K562 (cell line): Measurements from ENCODE around the gene SLC26A1. TPM values are rescaled to one million over a fixed set of nuclear protein-coding genes. Genes with fewer than 3 reads are reported as not detected.

Source experiments
- ATAC-seq: fragments of 200-7000 bp; cut with Tn5 transposase; 3 replicates; pipeline ENCODE4 v1.9.1; 2020; ENCODE audit warnings: moderate library complexity
- BruUV-seq: library from RNA; stranded (reverse); fragments of 400-500 nt; replicated peaks from 2 replicates; lab custom pipeline; 2021; lab: Mats Ljungman, UMichigan
- CTCF ChIA-PET: fragments of 300-600 bp; formaldehyde crosslinking; extraction: SDS; loops from one replicate; lab custom pipeline; 2021; ENCODE audit warnings: low intra/inter-chr PET ratio; lab: Yijun Ruan, JAX
- POLR2A ChIA-PET: fragments of 300-600, 350-650 bp; sonication (Branson Sonifier 250); formaldehyde crosslinking; extraction: SDS; loops from one replicate; lab custom pipeline; 2021; ENCODE audit warnings: antibody characterized with exemption, inconsistent platforms; lab: Yijun Ruan, JAX
- DNase-seq, 4 experiments: peaks; one replicate each; pipeline versions ENCODE4 v3.0.0 to v3.0.0-alpha.2; 2011 to 2018; ENCODE audit warnings: low spot score in 3 of 4, mixed read lengths in 3 of 4; ENCODE audit errors: extremely low read depth in 1 of 4
- FAIRE-seq: peaks from 2 replicates; lab custom pipeline; 2011; peaks lifted over from hg19 to GRCh38; lab: Jason Lieb, UNC
- H2AFZ ChIP-seq: 2 replicates; pipeline ENCODE4 v1.6.0; 2011; ENCODE audit warnings: low read depth, low read length, control low read depth, inconsistent platforms
- H3K27ac ChIP-seq: fragments of 200-600 bp; 3 replicates; pipeline ENCODE4 v1.8.0; 2011; ENCODE audit warnings: low read depth, mild to moderate bottlenecking, control low read depth, inconsistent platforms, low read length, moderate library complexity, mixed read lengths; ENCODE audit errors: extremely low read depth
- H3K27me3 ChIP-seq, 2 experiments: fragments of 300-600 bp in 1 of 2; 2 replicates in 1 of 2; 3 replicates in 1 of 2; pipeline versions ENCODE4 v1.6.0 to v1.8.0; 2011; ENCODE audit warnings: inconsistent platforms in 2 of 2, low read length in 2 of 2, mild to moderate bottlenecking in 1 of 2, mixed read lengths in 1 of 2, moderate library complexity in 1 of 2; ENCODE audit not compliant: control insufficient read depth in 2 of 2, insufficient read depth in 2 of 2
- H3K36me3 ChIP-seq: fragments of 300-600 bp; 3 replicates; pipeline ENCODE4 v1.8.0; 2011; ENCODE audit warnings: mild to moderate bottlenecking, low read length, inconsistent platforms; ENCODE audit not compliant: control insufficient read depth, insufficient read depth
- H3K4me1 ChIP-seq, 2 experiments: fragments of 200-600 bp in 1 of 2; replicated peaks in 1 of 2; 2 replicates in 1 of 2; 3 replicates in 1 of 2; pipeline versions ENCODE4 v1.5.1 to v1.8.0; 2011; ENCODE audit warnings: inconsistent platforms in 2 of 2, low read length in 2 of 2, mild to moderate bottlenecking in 1 of 2, mixed read lengths in 1 of 2, moderate library complexity in 1 of 2; ENCODE audit not compliant: control insufficient read depth in 2 of 2, insufficient read depth in 2 of 2
- H3K4me2 ChIP-seq: 2 replicates; pipeline ENCODE4 v1.6.1; 2011; ENCODE audit warnings: low read length, control low read depth, inconsistent platforms, mixed read lengths; ENCODE audit not compliant: insufficient read depth
- H3K4me3 ChIP-seq: fragments of 200-600 bp; sonication (generic), shearing (Covaris generic); 2 replicates; pipeline ENCODE4 v1.5.1; 2016; ENCODE audit warnings: control low read depth, inconsistent platforms
- H3K79me2 ChIP-seq: fragments of 200-600 bp; 3 replicates; pipeline ENCODE4 v1.8.0; 2011; ENCODE audit warnings: low read length, inconsistent platforms; ENCODE audit not compliant: control insufficient read depth, insufficient read depth
- H3K9ac ChIP-seq, 2 experiments: 2 replicates each; pipeline versions ENCODE4 v1.6.0 to v1.6.1; 2011; ENCODE audit warnings: low read depth in 2 of 2, low read length in 2 of 2, control low read depth in 1 of 2, inconsistent platforms in 1 of 2, mild to moderate bottlenecking in 1 of 2, mixed read lengths in 1 of 2; ENCODE audit not compliant: insufficient read depth in 1 of 2
- H3K9me1 ChIP-seq: one replicate; pipeline ENCODE4 v1.6.0; 2011; ENCODE audit warnings: inconsistent platforms, mild to moderate bottlenecking, low read length, moderate library complexity; ENCODE audit not compliant: control insufficient read depth, insufficient read depth
- H3K9me3 ChIP-seq: replicated peaks from 2 replicates; pipeline ENCODE4 v1.5.1; 2011; ENCODE audit warnings: low read depth, low read length, inconsistent platforms; ENCODE audit not compliant: control insufficient read depth, insufficient read depth
- H4K20me1 ChIP-seq: replicated peaks from 2 replicates; pipeline ENCODE4 v1.6.1; 2011; ENCODE audit warnings: low read length, inconsistent platforms, mixed read lengths; ENCODE audit not compliant: control insufficient read depth, insufficient read depth
- EHMT2 ChIP-seq: fragments of 450-650 bp; IDR thresholded peaks from 2 replicates; pipeline ENCODE4 v1.6.1; 2018; ENCODE audit warnings: antibody characterized with exemption
- ETV1 ChIP-seq: fragments of 450-650 bp; conservative IDR thresholded peaks from 2 replicates; pipeline ENCODE4 v1.6.1; 2016; ENCODE audit warnings: missing genetic modification characterization, control low read depth, low read depth, missing compliant biosample characterization
- FOXP4 ChIP-seq: sonication (generic); formaldehyde crosslinking; IDR thresholded peaks from 2 replicates; pipeline ENCODE4 v1.8.0; 2022; ENCODE audit warnings: mild to moderate bottlenecking, missing genetic modification reagents, borderline replicate concordance
- HNRNPL ChIP-seq: fragments of 200-400 bp; formaldehyde crosslinking; IDR thresholded peaks from 2 replicates; pipeline ENCODE4 v1.6.1; 2017; ENCODE audit warnings: low read depth, mild to moderate bottlenecking, low read length
- IRF9 ChIP-seq: fragments of 450-650 bp; IDR thresholded peaks from 2 replicates; pipeline ENCODE4 v1.6.1; 2016; ENCODE audit warnings: missing biosample characterization, missing genetic modification characterization
- MCM3 ChIP-seq: fragments of 450-650 bp; IDR thresholded peaks from 2 replicates; pipeline ENCODE4 v1.6.1; 2016
- POLR2G ChIP-seq: fragments of 200-400 bp; formaldehyde crosslinking; IDR thresholded peaks from 2 replicates; pipeline ENCODE4 v1.6.1; 2017; ENCODE audit warnings: low read depth, mild to moderate bottlenecking, antibody characterized with exemption, low read length, moderate library complexity
- RBFOX2 ChIP-seq: fragments of 200-400 bp; formaldehyde crosslinking; IDR thresholded peaks from 2 replicates; pipeline ENCODE4 v1.6.1; 2017; ENCODE audit warnings: low read depth, mild to moderate bottlenecking, low read length, moderate library complexity
- RBM22 ChIP-seq: fragments of 200-400 bp; formaldehyde crosslinking; IDR thresholded peaks from 2 replicates; pipeline ENCODE4 v1.6.1; 2018; ENCODE audit warnings: low read length, low read depth; ENCODE audit not compliant: poor library complexity, severe bottlenecking
- RBM25 ChIP-seq: fragments of 200-400 bp; formaldehyde crosslinking; IDR thresholded peaks from 2 replicates; pipeline ENCODE4 v1.6.1; 2018; ENCODE audit warnings: low read length, low read depth, moderate library complexity; ENCODE audit not compliant: severe bottlenecking
- RCOR1 ChIP-seq, 2 experiments: IDR thresholded peaks; 2 replicates each; pipeline ENCODE4 v1.6.1; 2012; ENCODE audit warnings: low read depth in 2 of 2, low read length in 2 of 2, borderline replicate concordance in 1 of 2, improper control_type of control experiment in 1 of 2
- SIX5 ChIP-seq, 2 experiments: IDR thresholded peaks; 2 replicates each; pipeline ENCODE4 v1.6.1; 2011; ENCODE audit warnings: low read length in 2 of 2, borderline replicate concordance in 1 of 2, low read depth in 1 of 2, mild to moderate bottlenecking in 1 of 2, moderate library complexity in 1 of 2; ENCODE audit not compliant: insufficient read depth in 1 of 2
- SNRNP70 ChIP-seq: fragments of 200-400 bp; formaldehyde crosslinking; optimal IDR thresholded peaks from 2 replicates; pipeline ENCODE3; 2017; ENCODE audit warnings: low read depth, low read length
- TEAD1 ChIP-seq, 2 experiments: fragments of 450-650 bp in 1 of 2; sonication (generic) in 1 of 2; formaldehyde crosslinking; IDR thresholded peaks; 2 replicates each; pipeline versions ENCODE4 v1.4.0 to v1.8.0; 2020 to 2022; ENCODE audit warnings: mild to moderate bottlenecking in 2 of 2, missing genetic modification reagents in 1 of 2
- ZNF184 ChIP-seq: sonication (generic); formaldehyde crosslinking; IDR thresholded peaks from 2 replicates; pipeline ENCODE4 v1.5.0; 2020; ENCODE audit warnings: missing genetic modification reagents
- ZNF217 ChIP-seq: sonication (generic); formaldehyde crosslinking; IDR thresholded peaks from 2 replicates; pipeline ENCODE4 v1.8.0; 2022; ENCODE audit warnings: mild to moderate bottlenecking, missing genetic modification reagents
- WGBS: fragments of 100-300 bp; shearing (Covaris generic); methylation state at CpG from one replicate; pipeline ENCODE4 v1.1.6; 2016; ENCODE audit warnings: low coverage, mixed read lengths; ENCODE audit not compliant: insufficient coverage; ENCODE audit errors: missing lambda C conversion rate; 5-methylcytosine and 5-hydroxymethylcytosine counted together
- in situ Hi-C: fragments of 300-500 bp; cut with MboI; formaldehyde crosslinking; loops from 4 replicates; pipeline ENCODE4 v1.15.0; 2018; ENCODE audit warnings: inconsistent platforms, mixed read lengths
- intact Hi-C: fragments of 100-400 bp; cut with micrococcal nuclease; formaldehyde crosslinking; loops from 2 replicates; pipeline ENCODE4 v1.14.2; 2022
- polyA plus RNA-seq, 8 experiments: library from polyadenylated mRNA; depleted of rRNA in 4 of 8; stranded (reverse) in 5 of 8; unstranded in 3 of 8; fragments of >200 nt; fragmentation: Nextera tagmentation in 2 of 8; fragmentation: Illumina TruSeq in 1 of 8; extraction: Ambion mirVana in 2 of 8; extraction: Trizol in 1 of 8; gene quantifications; 2 replicates each; pipeline versions ENCODE4 v1.2.1 to v1.2.3, GENCODE V29; 2011 to 2014; ENCODE audit warnings: inconsistent platforms in 1 of 8, missing spikeins in 1 of 8
- total RNA-seq, 7 experiments: library from RNA; depleted of rRNA in 6 of 7; stranded (reverse); fragments of >200 nt in 6 of 7; fragmentation: Illumina TruSeq in 2 of 7; extraction: Trizol in 2 of 7; gene quantifications; 2 replicates each; pipeline versions ENCODE4 v1.2.1 to v1.2.3, GENCODE V29; 2011 to 2021; ENCODE audit warnings: low replicate concordance in 1 of 7
- TF ChIP-seq, protein P1 (sequence below): fragments of 250-450 bp; sonication (Bioruptor Pico); IDR thresholded peaks from 2 replicates; pipeline ENCODE4 v1.8.0; 2021; ENCODE audit warnings: moderate library complexity, mild to moderate bottlenecking, inconsistent platforms

Gene SLC26A1
- total and polyA plus RNA-seq, 9 of the 15 experiments (the other 6 are each of a cell fraction or from before 2014, with no cell fraction given) = 0.11 to 4.2 (median 0.95) TPM

GRCh38 chr4:957581-958313 is 35.5 kb downstream of the SLC26A1 start:
- no peaks in the 10 kb centered on the region for H3K27me3 ChIP-seq
- H3K9me1 ChIP-seq = no peaks in the 10 kb centered on the region
- H3K36me3 ChIP-seq = peaks cover 11% of the 10 kb centered on the region; the same call in 1 of the 3 replicates
- no peak overlapping the region for H2AFZ ChIP-seq
- no peak overlapping the region for H3K4me2 ChIP-seq
- peaks cover 0 to 37% of the 10 kb centered on the region in 2 experiments; a peak in 2 of 5 replicates for H3K4me1 ChIP-seq
- no peaks in the 10 kb centered on the region for H3K79me2 ChIP-seq
- DNase-seq (no peak), FAIRE-seq (no peak), ATAC-seq (no peak)
- H3K4me3 ChIP-seq = no peak overlapping the region
- in situ Hi-C loops (no loop called here), intact Hi-C loops (no loop called here)
- H3K27ac ChIP-seq = no peak overlapping the region
- H3K9me3 ChIP-seq = no peaks in the 10 kb centered on the region
- H4K20me1 ChIP-seq = no peaks in the 10 kb centered on the region
- ChIA-PET POLR2A (interaction anchor here (0.6 kb wide), 1 partner anchor 13 kb away, joined by 3 read pairs; no protein-coding TSS in a partner anchor), CTCF (interaction anchor here (0.7 kb wide), 1 partner anchor 115 kb away, joined by 3 read pairs; no protein-coding TSS in a partner anchor)
- WGBS = 93% methylated on average over 42 of the region's 45 CpGs
- no TSS peak for BruUV-seq
- H3K9ac ChIP-seq = 0 out of 4 replicates have a peak overlapping the region, but pooled peaks of 1 of the 2 experiments have one; percentile 58
- no peak for TF ChIP-seq RCOR1 (IDR thresholded peaks at IDR 0.05; ENCODE audit: borderline replicate concordance in 1 of 2, low read depth in 2 of 2, low read length in 2 of 2)
- TF ChIP-seq TEAD1 (CRISPR knock-in tag; IDR thresholded peaks at IDR 0.05) = no peak
- TF ChIP-seq ETV1 (tag) = no peak
- no peak for TF ChIP-seq SIX5 (IDR thresholded peaks at IDR 0.05; ENCODE audit: borderline replicate concordance in 1 of 2, insufficient read depth in 1 of 2, low read depth in 1 of 2, low read length in 2 of 2)
- TF ChIP-seq MCM3 = no peak
- TF ChIP-seq RBM22 = peak; percentile 75
- peak; percentile 55 for TF ChIP-seq RBFOX2
- peak; percentile 38; the same call in 1 of the 2 replicates for TF ChIP-seq HNRNPL
- no peak for TF ChIP-seq ZNF184 (CRISPR knock-in tag)
- TF ChIP-seq ZNF217 (CRISPR knock-in tag) = no peak
- TF ChIP-seq, protein P1, sequence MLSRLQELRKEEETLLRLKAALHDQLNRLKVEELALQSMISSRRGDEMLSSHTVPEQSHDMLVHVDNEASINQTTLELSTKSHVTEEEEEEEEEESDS = no peak
- TF ChIP-seq SNRNP70 = no peak
- no peak for TF ChIP-seq IRF9 (tag)
- TF ChIP-seq RBM25 = no peak
- TF ChIP-seq FOXP4 (CRISPR knock-in tag) = no peak
- TF ChIP-seq POLR2G = peak; percentile 65
- TF ChIP-seq EHMT2 = no peak
